Kidney (tissue), 14 donors: ENCODE measurements around the gene GPR84. TPM values are rescaled to one million over a fixed set of nuclear protein-coding genes. Genes with fewer than 3 reads are reported as not detected.

Experiments
- DNase-seq, 5 donors: peaks; one replicate each; pipeline ENCODE4 v3.0.0-alpha.2; 2013 to 2020
- FAIRE-seq: peaks from 2 replicates; lab custom pipeline; 2012; peaks lifted over from hg19 to GRCh38; lab: Jason Lieb, UNC
- H3K27ac ChIP-seq, 2 donors: one replicate each; pipeline ENCODE4 v1.7.0; 2013; ENCODE audit warnings: low read depth in 2 of 2, low read length in 2 of 2, inconsistent platforms in 1 of 2
- H3K27me3 ChIP-seq: one replicate; pipeline ENCODE4 v1.7.1; 2013; ENCODE audit warnings: low read length, inconsistent platforms; ENCODE audit not compliant: control insufficient read depth, insufficient read depth
- H3K36me3 ChIP-seq, 3 donors: one replicate each; pipeline versions ENCODE4 v1.7.0 to v1.7.1; 2013; ENCODE audit warnings: low read length in 3 of 3, control low read depth in 1 of 3, inconsistent platforms in 1 of 3; ENCODE audit not compliant: insufficient read depth in 3 of 3, control insufficient read depth in 2 of 3
- H3K4me1 ChIP-seq, 3 donors: one replicate each; pipeline versions ENCODE4 v1.7.0 to v1.7.1; 2013; ENCODE audit warnings: low read length in 3 of 3, inconsistent platforms in 1 of 3, low read depth in 1 of 3; ENCODE audit not compliant: control insufficient read depth in 2 of 3, insufficient read depth in 2 of 3
- H3K4me3 ChIP-seq, 3 donors: one replicate each; pipeline versions ENCODE4 v1.7.0 to v1.8.1; 2013; ENCODE audit warnings: low read length in 3 of 3, control low read depth in 1 of 3, inconsistent platforms in 1 of 3
- H3K9ac ChIP-seq, 3 donors: one replicate each; pipeline versions ENCODE4 v1.7.0 to v1.7.1; 2013; ENCODE audit warnings: low read length in 3 of 3, control low read depth in 1 of 3, inconsistent platforms in 1 of 3
- H3K9me3 ChIP-seq, 3 donors: one replicate each; pipeline versions ENCODE4 v1.7.0 to v1.7.1; 2013; ENCODE audit warnings: low read length in 3 of 3, control low read depth in 1 of 3, inconsistent platforms in 1 of 3; ENCODE audit not compliant: control insufficient read depth in 2 of 3, insufficient read depth in 1 of 3
- CTCF ChIP-seq: IDR thresholded peaks from 3 replicates; pipeline ENCODE4 v1.5.1; 2012; ENCODE audit warnings: mild to moderate bottlenecking, moderate library complexity, borderline replicate concordance; ENCODE audit not compliant: insufficient read depth; ENCODE audit errors: extremely low read depth
- intact Hi-C: fragments of 100-400 bp; cut with DNase I; formaldehyde crosslinking; loops from one replicate; pipeline ENCODE4 v1.11.1; 2022
- polyA plus RNA-seq: library from polyadenylated mRNA; stranded (reverse); fragments of 350-450 nt; fragmentation: Illumina TruSeq; extraction: RNeasy Lipid Tissue Mini Kit (QIAGEN cat#74804); gene quantifications from one replicate; pipeline ENCODE4 v1.2.3, GENCODE V29; 2014; ENCODE audit warnings: low read depth, low replicate concordance; ENCODE audit not compliant: insufficient read depth
- total RNA-seq: library from RNA; stranded (reverse); fragmentation: NEBNext Ultra II Directional; extraction: Animal tissue kit (Norgen Biotek cat#: 25700); gene quantifications from one replicate; pipeline ENCODE4 v1.2.1, GENCODE V29; 2021
- donor health status: control.
- donor health status: control.
- donor health status: control.
- donor health status: control.
- donor health status: control.
- donor health status: DM: yes; HTN: yes; CAD: no.
- donor health status: Normal renal cell carcinoma (clear cell type).

Gene GPR84
- total and polyA plus RNA-seq, 2 donors from 2014 or later = 1.7 TPM; not detected in 1

- intact Hi-C loops = no loop called here
- no peak overlapping the region for H3K9ac ChIP-seq
- TF ChIP-seq CTCF = no peak
- no peaks in the 10 kb centered on the region for H3K9me3 ChIP-seq
- peaks cover 0 to 5% (median 0%) of the 10 kb centered on the region in 3 donors for H3K4me1 ChIP-seq
- H3K4me3 ChIP-seq = no peak overlapping the region
- H3K27ac ChIP-seq = no peak overlapping the region
- no peak for DNase-seq
- H3K27me3 ChIP-seq = no peaks in the 10 kb centered on the region
- H3K36me3 ChIP-seq = no peaks in the 10 kb centered on the region
- FAIRE-seq = no peak
Observed at GRCh38 chr12:54331461-54331860, 32.8 kb downstream of the GPR84 start.

- Histone ChIP-seq H3K4me3 (no peak overlapping the region), H3K9me3 (no peaks in the 10 kb centered on the region), H3K9ac (peak overlapping the region in 1 of 3 donors; percentile 32), H3K27ac (no peak overlapping the region), H3K27me3 (no peaks in the 10 kb centered on the region), H3K36me3 (no peaks in the 10 kb centered on the region), H3K4me1 (peaks cover 0 to 5% (median 0%) of the 10 kb centered on the region in 3 donors)
- no peak for TF ChIP-seq CTCF
- intact Hi-C loops = no loop called here
- DNase-seq = no peak
- no peak for FAIRE-seq
Observed at GRCh38 chr12:54330442-54330841, 33.8 kb downstream of the GPR84 start.

- FAIRE-seq (no peak), DNase-seq (peak in 4 of 5 donors; percentile 53 to 78 (median 70))
- no peak for TF ChIP-seq CTCF
- Histone ChIP-seq H3K27ac (no peak overlapping the region), H3K4me3 (no peak overlapping the region), H3K9ac (no peak overlapping the region), H3K4me1 (peaks cover 0 to 5% (median 0%) of the 10 kb centered on the region in 3 donors), H3K27me3 (no peaks in the 10 kb centered on the region), H3K9me3 (no peaks in the 10 kb centered on the region), H3K36me3 (no peaks in the 10 kb centered on the region)
- intact Hi-C loops = no loop called here
Observed at GRCh38 chr12:54329759-54330158, 34.5 kb downstream of the GPR84 start.
